Neural progenitor cell (in vitro differentiated cells): ENCODE measurements around the gene PRODH.
"Not testable (repeated sequence)": the region's sequence is repeated elsewhere in the genome, so short reads cannot be mapped to it uniquely, and the experiment has no call there.

Source experiments
- EZH2 ChIP-seq: fragments of 200-600 bp; sonication (generic); IDR thresholded peaks from 2 replicates; pipeline ENCODE4 v1.6.1; 2017; ENCODE audit warnings: antibody characterized with exemption, mild to moderate bottlenecking, moderate library complexity
- TF ChIP-seq, protein P1 (sequence below): fragments of 200-600 bp; sonication (generic); IDR thresholded peaks from 2 replicates; pipeline ENCODE4 v1.5.1; 2017; ENCODE audit warnings: antibody characterized with exemption, mild to moderate bottlenecking

DNA sequence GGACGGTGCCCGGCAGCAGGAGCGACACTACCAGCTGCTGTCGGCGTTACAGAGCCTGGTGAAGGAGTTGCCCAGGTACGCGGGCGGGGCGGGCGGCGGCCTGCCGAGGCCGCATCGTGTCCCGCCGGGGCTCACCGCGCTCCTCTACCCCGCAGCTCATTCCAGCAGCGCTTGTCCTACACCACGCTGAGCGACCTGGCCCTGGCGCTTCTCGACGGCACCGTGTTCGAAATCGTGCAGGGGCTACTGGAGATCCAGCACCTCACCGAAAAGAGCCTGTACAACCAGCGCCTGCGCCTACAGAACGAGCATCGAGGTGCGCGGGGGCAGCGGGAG, 29.7 kb downstream of the PRODH start:
- not testable (repeated sequence) for TF ChIP-seq EZH2
- TF ChIP-seq, protein P1, sequence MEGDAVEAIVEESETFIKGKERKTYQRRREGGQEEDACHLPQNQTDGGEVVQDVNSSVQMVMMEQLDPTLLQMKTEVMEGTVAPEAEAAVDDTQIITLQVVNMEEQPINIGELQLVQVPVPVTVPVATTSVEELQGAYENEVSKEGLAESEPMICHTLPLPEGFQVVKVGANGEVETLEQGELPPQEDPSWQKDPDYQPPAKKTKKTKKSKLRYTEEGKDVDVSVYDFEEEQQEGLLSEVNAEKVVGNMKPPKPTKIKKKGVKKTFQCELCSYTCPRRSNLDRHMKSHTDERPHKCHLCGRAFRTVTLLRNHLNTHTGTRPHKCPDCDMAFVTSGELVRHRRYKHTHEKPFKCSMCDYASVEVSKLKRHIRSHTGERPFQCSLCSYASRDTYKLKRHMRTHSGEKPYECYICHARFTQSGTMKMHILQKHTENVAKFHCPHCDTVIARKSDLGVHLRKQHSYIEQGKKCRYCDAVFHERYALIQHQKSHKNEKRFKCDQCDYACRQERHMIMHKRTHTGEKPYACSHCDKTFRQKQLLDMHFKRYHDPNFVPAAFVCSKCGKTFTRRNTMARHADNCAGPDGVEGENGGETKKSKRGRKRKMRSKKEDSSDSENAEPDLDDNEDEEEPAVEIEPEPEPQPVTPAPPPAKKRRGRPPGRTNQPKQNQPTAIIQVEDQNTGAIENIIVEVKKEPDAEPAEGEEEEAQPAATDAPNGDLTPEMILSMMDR: not testable (repeated sequence)
